ENCODE results near the gene PIEZO1. TPM values are rescaled to one million over a fixed set of nuclear protein-coding genes. Genes with fewer than 3 reads are reported as not detected.

PIEZO1 gene
- total RNA-seq, 1 donor from 2014 or later: 247 TPM

- peaks cover 11% of the 10 kb centered on the region for H3K36me3 Mint-ChIP-seq (ENCODE audit: low read depth, unreplicated experiment)
- no peaks in the 10 kb centered on the region for H3K9me3 ChIP-seq (ENCODE audit: insufficient read depth, low read depth, low read length)
- FAIRE-seq (no peak), DNase-seq (ENCODE audit: low read depth) (no peak)
- H3K27me3 ChIP-seq (ENCODE audit: insufficient read depth, low read length): no peaks in the 10 kb centered on the region
- H3K27ac ChIP-seq (ENCODE audit: low read depth, low read length): no peak overlapping the region
- no peak overlapping the region for H3K27ac Mint-ChIP-seq (ENCODE audit: unreplicated experiment)
- no peaks in the 10 kb centered on the region for H3K27me3 Mint-ChIP-seq (ENCODE audit: low read depth, unreplicated experiment)
- no peaks in the 10 kb centered on the region for H3K4me1 Mint-ChIP-seq (ENCODE audit: low read depth, unreplicated experiment)
- no peaks in the 10 kb centered on the region for H3K4me1 ChIP-seq (ENCODE audit: insufficient read depth, low read length)
- TF ChIP-seq EZH2 (IDR thresholded peaks at IDR 0.05; ENCODE audit: insufficient read depth, low read length) (no peak), CTCF (IDR thresholded peaks at IDR 0.05; ENCODE audit: insufficient read depth, low read depth, low read length) (no peak)
- H4K20me1 ChIP-seq (ENCODE audit: insufficient read depth, low read length): peaks cover 22% of the 10 kb centered on the region
- no peak overlapping the region for H2AFZ ChIP-seq (ENCODE audit: low read depth, low read length)
- peaks cover 17% of the 10 kb centered on the region for H3K36me3 ChIP-seq (ENCODE audit: insufficient read depth, low read length)
- H3K4me3 Mint-ChIP-seq (ENCODE audit: unreplicated experiment): no peak overlapping the region
- H3K9ac ChIP-seq (ENCODE audit: low read length): no peak overlapping the region
- no peak overlapping the region for H3K4me3 ChIP-seq (ENCODE audit: insufficient read depth, low read depth, low read length)
- no peak overlapping the region for H3K4me2 ChIP-seq (ENCODE audit: low read length)
- no peaks in the 10 kb centered on the region for H3K9me3 Mint-ChIP-seq (ENCODE audit: unreplicated experiment)
- H3K79me2 ChIP-seq (ENCODE audit: insufficient read depth, low read length): no peaks in the 10 kb centered on the region
Measured at GRCh38 chr16:88722784-88723506, 62.1 kb downstream of the PIEZO1 start.

GRCh38 chr16:88721815-88722755, 62.9 kb downstream of the PIEZO1 start:
- no peak for FAIRE-seq
- H3K9me3 Mint-ChIP-seq (ENCODE audit: unreplicated experiment): no peaks in the 10 kb centered on the region
- Histone ChIP-seq H3K9me3 (ENCODE audit: insufficient read depth, low read depth, low read length) (no peaks in the 10 kb centered on the region), H3K4me3 (ENCODE audit: insufficient read depth, low read depth, low read length) (no peak overlapping the region), H3K36me3 (ENCODE audit: insufficient read depth, low read length) (peaks cover 24% of the 10 kb centered on the region), H3K9ac (ENCODE audit: low read length) (no peak overlapping the region), H3K4me1 (ENCODE audit: insufficient read depth, low read length) (no peaks in the 10 kb centered on the region), H4K20me1 (ENCODE audit: insufficient read depth, low read length) (peaks cover 26% of the 10 kb centered on the region), H3K4me2 (ENCODE audit: low read length) (no peak overlapping the region), H3K79me2 (ENCODE audit: insufficient read depth, low read length) (no peaks in the 10 kb centered on the region), H3K27ac (ENCODE audit: low read depth, low read length) (no peak overlapping the region), H2AFZ (ENCODE audit: low read depth, low read length) (no peak overlapping the region), H3K27me3 (ENCODE audit: insufficient read depth, low read length) (no peaks in the 10 kb centered on the region)
- H3K27me3 Mint-ChIP-seq (ENCODE audit: low read depth, unreplicated experiment): no peaks in the 10 kb centered on the region
- H3K27ac Mint-ChIP-seq (ENCODE audit: unreplicated experiment): no peak overlapping the region
- DNase-seq (ENCODE audit: low read depth): no peak
- peaks cover 15% of the 10 kb centered on the region for H3K36me3 Mint-ChIP-seq (ENCODE audit: low read depth, unreplicated experiment)
- TF ChIP-seq EZH2 (IDR thresholded peaks at IDR 0.05; ENCODE audit: insufficient read depth, low read length) (no peak), CTCF (IDR thresholded peaks at IDR 0.05; ENCODE audit: insufficient read depth, low read depth, low read length) (no peak)
- no peak overlapping the region for H3K4me3 Mint-ChIP-seq (ENCODE audit: unreplicated experiment)
- H3K4me1 Mint-ChIP-seq (ENCODE audit: low read depth, unreplicated experiment): no peaks in the 10 kb centered on the region

All from astrocyte (in vitro differentiated cells and primary cell).